DOHH2 (cell line): ENCODE measurements around the gene DDIT4L.
"Not testable (repeated sequence)": the region's sequence is repeated elsewhere in the genome, so short reads cannot be mapped to it uniquely, and the experiment has no call there.

Experiments
- H3F3A ChIP-seq: fragments of 200-600 bp; sonication (generic), shearing (Covaris generic); 2 replicates; pipeline ENCODE4 v1.6.0; 2016; ENCODE audit warnings: antibody characterized with exemption, mild to moderate bottlenecking; ENCODE audit not compliant: control insufficient read depth, insufficient read depth
- H3K27ac ChIP-seq: fragments of 200-600 bp; sonication (generic); 2 replicates; pipeline ENCODE4 v1.5.1; 2014; ENCODE audit warnings: low read depth, mild to moderate bottlenecking, low read length, moderate library complexity
- H3K27me3 ChIP-seq: fragments of 200-600 bp; sonication (generic); 2 replicates; pipeline ENCODE4 v1.6.1; 2014; ENCODE audit warnings: mild to moderate bottlenecking, low read length, mixed read lengths; ENCODE audit not compliant: control insufficient read depth
- H3K36me3 ChIP-seq: fragments of 200-600 bp; sonication (generic); 2 replicates; pipeline ENCODE4 v1.6.1; 2014; ENCODE audit warnings: mild to moderate bottlenecking, low read length, moderate library complexity, mixed read lengths; ENCODE audit not compliant: control insufficient read depth
- H3K4me1 ChIP-seq: fragments of 200-600 bp; sonication (generic); 2 replicates; pipeline ENCODE4 v1.6.1; 2014; ENCODE audit warnings: mild to moderate bottlenecking, low read length, mixed read lengths; ENCODE audit not compliant: control insufficient read depth
- H3K4me2 ChIP-seq: fragments of 200-600 bp; sonication (generic); 2 replicates; pipeline ENCODE4 v1.6.0; 2014; ENCODE audit warnings: mild to moderate bottlenecking, low read length, moderate library complexity
- H3K4me3 ChIP-seq: fragments of 200-600 bp; sonication (generic); 2 replicates; pipeline ENCODE4 v1.5.1; 2014; ENCODE audit warnings: mild to moderate bottlenecking, low read length, mixed read lengths
- H3K79me2 ChIP-seq: fragments of 200-600 bp; sonication (generic); 2 replicates; pipeline ENCODE4 v1.6.1; 2014; ENCODE audit warnings: mild to moderate bottlenecking, low read length, mixed read lengths; ENCODE audit not compliant: control insufficient read depth
- H3K9me2 ChIP-seq: fragments of 200-600 bp; sonication (generic); replicated peaks from 2 replicates; pipeline ENCODE4 v1.6.1; 2014; ENCODE audit warnings: mild to moderate bottlenecking, low read length, mixed read lengths; ENCODE audit not compliant: control insufficient read depth
- H3K9me3 ChIP-seq: fragments of 200-600 bp; sonication (generic); 2 replicates; pipeline ENCODE4 v1.6.1; 2014; ENCODE audit warnings: antibody characterized with exemption, low read length, mixed read lengths; ENCODE audit not compliant: control insufficient read depth, insufficient read depth
- H4K20me1 ChIP-seq: fragments of 200-600 bp; sonication (generic); 2 replicates; pipeline ENCODE4 v1.6.0; 2014; ENCODE audit warnings: low read depth, mild to moderate bottlenecking, antibody characterized with exemption, low read length, moderate library complexity; ENCODE audit not compliant: control insufficient read depth, insufficient read depth
- EZH2phosphoT487 ChIP-seq: fragments of 200-600 bp; sonication (generic); IDR thresholded peaks from 2 replicates; pipeline ENCODE4 v1.6.1; 2017; ENCODE audit warnings: borderline replicate concordance, mild to moderate bottlenecking, antibody characterized with exemption, low read length, moderate library complexity, mixed read lengths
- TF ChIP-seq, protein P1 (sequence below): fragments of 200-600 bp; sonication (generic); IDR thresholded peaks from one replicate; pipeline ENCODE4 v1.5.1; 2014; ENCODE audit warnings: antibody characterized with exemption, mild to moderate bottlenecking, low read depth, low read length; ENCODE audit not compliant: poor library complexity, severe bottlenecking

DDIT4L gene

DNA sequence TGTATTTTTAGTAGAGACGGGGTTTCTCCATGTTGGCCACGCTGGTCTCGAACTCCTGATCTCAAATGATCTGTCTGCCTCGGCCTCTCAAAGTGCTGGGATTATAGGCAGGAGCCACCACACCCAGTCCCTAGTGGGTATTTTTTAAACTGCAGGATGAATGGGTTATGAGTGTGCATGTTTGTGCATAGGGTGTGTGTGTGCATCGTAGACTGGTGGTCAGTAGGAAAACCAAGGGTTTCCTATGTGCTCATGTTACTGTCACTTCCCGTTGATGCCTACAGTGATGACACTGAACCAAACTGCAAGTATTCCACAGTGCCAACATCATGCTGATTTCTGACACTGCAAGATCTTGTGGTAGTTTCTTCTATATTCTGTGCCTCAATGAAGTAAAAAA is 41.1 kb downstream of the DDIT4L start:
- Histone ChIP-seq H3K9me2 (no peaks in the 10 kb centered on the region), H3K27ac (no peak overlapping the region), H3K4me3 (no peak overlapping the region), H3K4me2 (no peak overlapping the region), H4K20me1 (no peaks in the 10 kb centered on the region), H3K4me1 (no peaks in the 10 kb centered on the region), H3K9me3 (no peaks in the 10 kb centered on the region), H3F3A (no peaks in the 10 kb centered on the region), H3K36me3 (no peaks in the 10 kb centered on the region), H3K79me2 (no peaks in the 10 kb centered on the region), H3K27me3 (no peaks in the 10 kb centered on the region)
- TF ChIP-seq EZH2phosphoT487: no peak
- TF ChIP-seq, protein P1, sequence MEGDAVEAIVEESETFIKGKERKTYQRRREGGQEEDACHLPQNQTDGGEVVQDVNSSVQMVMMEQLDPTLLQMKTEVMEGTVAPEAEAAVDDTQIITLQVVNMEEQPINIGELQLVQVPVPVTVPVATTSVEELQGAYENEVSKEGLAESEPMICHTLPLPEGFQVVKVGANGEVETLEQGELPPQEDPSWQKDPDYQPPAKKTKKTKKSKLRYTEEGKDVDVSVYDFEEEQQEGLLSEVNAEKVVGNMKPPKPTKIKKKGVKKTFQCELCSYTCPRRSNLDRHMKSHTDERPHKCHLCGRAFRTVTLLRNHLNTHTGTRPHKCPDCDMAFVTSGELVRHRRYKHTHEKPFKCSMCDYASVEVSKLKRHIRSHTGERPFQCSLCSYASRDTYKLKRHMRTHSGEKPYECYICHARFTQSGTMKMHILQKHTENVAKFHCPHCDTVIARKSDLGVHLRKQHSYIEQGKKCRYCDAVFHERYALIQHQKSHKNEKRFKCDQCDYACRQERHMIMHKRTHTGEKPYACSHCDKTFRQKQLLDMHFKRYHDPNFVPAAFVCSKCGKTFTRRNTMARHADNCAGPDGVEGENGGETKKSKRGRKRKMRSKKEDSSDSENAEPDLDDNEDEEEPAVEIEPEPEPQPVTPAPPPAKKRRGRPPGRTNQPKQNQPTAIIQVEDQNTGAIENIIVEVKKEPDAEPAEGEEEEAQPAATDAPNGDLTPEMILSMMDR: no peak

GRCh38 chr4:100147684-100148083 is 42.6 kb downstream of the DDIT4L start:
- Histone ChIP-seq H3K79me2 (no peaks in the 10 kb centered on the region), H3F3A (no peaks in the 10 kb centered on the region), H3K9me3 (no peaks in the 10 kb centered on the region), H3K4me2 (no peak overlapping the region), H3K4me1 (no peaks in the 10 kb centered on the region), H4K20me1 (no peaks in the 10 kb centered on the region), H3K9me2 (no peaks in the 10 kb centered on the region), H3K27ac (no peak overlapping the region), H3K27me3 (no peaks in the 10 kb centered on the region), H3K36me3 (no peaks in the 10 kb centered on the region), H3K4me3 (no peak overlapping the region)
- TF ChIP-seq, protein P1: no peak
- TF ChIP-seq EZH2phosphoT487: no peak

GRCh38 chr4:100147198-100147597 is 43.1 kb downstream of the DDIT4L start:
- H3K9me2 ChIP-seq: no peaks in the 10 kb centered on the region
- H3K27ac ChIP-seq: no peak overlapping the region
- no peaks in the 10 kb centered on the region for H3K27me3 ChIP-seq
- no peaks in the 10 kb centered on the region for H3K36me3 ChIP-seq
- H3K4me1 ChIP-seq: no peaks in the 10 kb centered on the region
- H3K4me2 ChIP-seq: no peak overlapping the region
- no peaks in the 10 kb centered on the region for H4K20me1 ChIP-seq
- no peaks in the 10 kb centered on the region for H3K9me3 ChIP-seq
- no peaks in the 10 kb centered on the region for H3K79me2 ChIP-seq
- TF ChIP-seq EZH2phosphoT487: no peak
- TF ChIP-seq, protein P1: no peak
- no peaks in the 10 kb centered on the region for H3F3A ChIP-seq
- H3K4me3 ChIP-seq: no peak overlapping the region

DNA sequence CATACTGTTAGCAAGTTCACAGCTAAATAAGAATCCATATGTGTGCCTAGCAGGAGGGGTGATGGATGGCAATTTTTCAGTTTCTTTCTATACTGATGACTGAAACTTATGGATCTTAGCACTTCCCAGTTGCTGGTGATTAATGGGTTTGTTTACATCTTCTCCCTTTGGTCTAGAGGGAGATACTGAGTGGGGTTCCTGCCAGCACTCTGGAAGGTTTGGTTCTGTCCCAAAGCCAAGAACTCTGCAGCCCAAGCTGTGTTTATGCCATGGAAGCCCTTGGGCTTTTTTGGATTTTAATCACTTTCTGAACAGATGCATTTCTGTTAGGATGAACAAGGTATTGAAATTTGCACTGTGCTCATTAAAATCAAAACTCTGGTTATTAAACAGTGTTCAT is 43.5 kb downstream of the DDIT4L start:
- Histone ChIP-seq H3K4me1 (no peaks in the 10 kb centered on the region), H3K9me3 (no peaks in the 10 kb centered on the region), H3K36me3 (no peaks in the 10 kb centered on the region), H3K79me2 (no peaks in the 10 kb centered on the region), H3K4me3 (no peak overlapping the region), H4K20me1 (no peaks in the 10 kb centered on the region), H3K9me2 (no peaks in the 10 kb centered on the region), H3K27me3 (no peaks in the 10 kb centered on the region), H3F3A (no peaks in the 10 kb centered on the region), H3K27ac (no peak overlapping the region), H3K4me2 (no peak overlapping the region)
- TF ChIP-seq, protein P1: no peak
- no peak for TF ChIP-seq EZH2phosphoT487

DNA sequence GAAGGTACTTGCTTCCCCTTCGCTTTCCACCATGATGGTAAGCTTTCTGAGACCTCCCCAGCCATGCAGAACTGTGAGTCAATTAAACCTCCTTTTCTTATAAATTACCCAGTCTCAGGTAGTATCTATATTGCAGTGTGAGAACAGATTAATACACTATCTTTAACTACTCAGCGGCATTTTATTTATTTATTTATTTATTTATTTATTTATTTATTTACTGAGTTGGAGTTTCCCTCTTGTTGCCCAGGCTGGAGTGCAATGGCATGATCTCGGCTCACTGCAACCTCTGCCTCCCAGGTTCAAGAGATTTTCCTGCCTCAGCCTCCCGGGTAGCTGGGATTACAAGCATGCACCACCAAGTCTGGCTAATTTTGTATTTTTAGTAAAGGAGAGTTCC is 52.9 kb downstream of the DDIT4L start:
- not testable (repeated sequence) for H3K36me3 ChIP-seq, H3F3A ChIP-seq, H3K27me3 ChIP-seq, H4K20me1 ChIP-seq, H3K4me1 ChIP-seq, H3K9me2 ChIP-seq, H3K4me3 ChIP-seq, H3K27ac ChIP-seq, H3K9me3 ChIP-seq, H3K79me2 ChIP-seq, H3K4me2 ChIP-seq
